Neutrophil (primary cell): Measurements from ENCODE around the gene MGAT1.

Source experiments
- H3K27ac ChIP-seq: fragments of 200-600 bp; sonication (generic); 2 replicates; pipeline ENCODE4 v1.5.1; 2016; ENCODE audit warnings: mild to moderate bottlenecking, moderate library complexity
- H3K27me3 ChIP-seq: fragments of 200-600 bp; sonication (generic); 2 replicates; pipeline ENCODE4 v1.6.0; 2016; ENCODE audit warnings: mild to moderate bottlenecking
- H3K36me3 ChIP-seq: fragments of 200-600 bp; sonication (generic); 2 replicates; pipeline ENCODE4 v1.5.1; 2017
- H3K4me1 ChIP-seq, 2 experiments: fragments of 200-600 bp in 1 of 2; sonication (generic) in 1 of 2; 1 replicate in 1 of 2; 2 replicates in 1 of 2; pipeline versions ENCODE4 v1.5.1 to v1.6.1; 2013 to 2016; ENCODE audit warnings: low read depth in 1 of 2, low read length in 1 of 2, mild to moderate bottlenecking in 1 of 2, moderate library complexity in 1 of 2; ENCODE audit not compliant: control insufficient read depth in 1 of 2, insufficient read depth in 1 of 2
- H3K4me3 ChIP-seq, 2 experiments: fragments of 200-600 bp in 1 of 2; sonication (generic) in 1 of 2; 1 replicate in 1 of 2; 2 replicates in 1 of 2; pipeline ENCODE4 v1.5.1; 2013 to 2016; ENCODE audit warnings: low read depth in 1 of 2, low read length in 1 of 2, mild to moderate bottlenecking in 1 of 2, moderate library complexity in 1 of 2
- H3K9me3 ChIP-seq: fragments of 200-600 bp; sonication (generic); 2 replicates; pipeline ENCODE4 v1.5.1; 2016
- TF ChIP-seq, protein P1 (sequence below): fragments of 200-600 bp; sonication (generic); IDR thresholded peaks from 2 replicates; pipeline ENCODE4 v1.5.1; 2016; ENCODE audit warnings: antibody characterized with exemption

MGAT1 gene

DNA sequence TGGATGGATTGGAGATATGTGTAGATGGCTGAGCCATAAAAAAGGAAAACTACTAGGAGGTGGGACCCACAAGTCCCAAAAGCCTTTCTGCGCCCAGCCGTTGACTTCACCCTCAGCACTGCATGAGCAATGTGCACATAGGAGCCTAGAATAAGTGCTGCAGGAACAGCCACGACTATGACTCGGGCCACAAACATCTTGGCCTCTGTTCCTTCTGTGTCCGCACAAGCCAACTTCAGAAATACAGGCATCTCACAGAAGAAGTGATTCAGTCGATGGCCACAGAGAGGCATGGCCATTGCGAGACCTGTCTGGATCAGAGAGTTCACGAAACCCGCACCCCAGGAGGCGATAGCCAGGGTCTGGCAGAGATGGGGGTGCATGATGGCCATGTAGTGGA, 63.3 kb downstream of the MGAT1 start:
- Histone ChIP-seq H3K9me3 (no peaks in the 10 kb centered on the region), H3K4me1 (no peaks in the 10 kb centered on the region), H3K4me3 (no peak overlapping the region), H3K27me3 (peaks cover 40% of the 10 kb centered on the region), H3K27ac (no peak overlapping the region), H3K36me3 (no peaks in the 10 kb centered on the region)
- TF ChIP-seq, protein P1, sequence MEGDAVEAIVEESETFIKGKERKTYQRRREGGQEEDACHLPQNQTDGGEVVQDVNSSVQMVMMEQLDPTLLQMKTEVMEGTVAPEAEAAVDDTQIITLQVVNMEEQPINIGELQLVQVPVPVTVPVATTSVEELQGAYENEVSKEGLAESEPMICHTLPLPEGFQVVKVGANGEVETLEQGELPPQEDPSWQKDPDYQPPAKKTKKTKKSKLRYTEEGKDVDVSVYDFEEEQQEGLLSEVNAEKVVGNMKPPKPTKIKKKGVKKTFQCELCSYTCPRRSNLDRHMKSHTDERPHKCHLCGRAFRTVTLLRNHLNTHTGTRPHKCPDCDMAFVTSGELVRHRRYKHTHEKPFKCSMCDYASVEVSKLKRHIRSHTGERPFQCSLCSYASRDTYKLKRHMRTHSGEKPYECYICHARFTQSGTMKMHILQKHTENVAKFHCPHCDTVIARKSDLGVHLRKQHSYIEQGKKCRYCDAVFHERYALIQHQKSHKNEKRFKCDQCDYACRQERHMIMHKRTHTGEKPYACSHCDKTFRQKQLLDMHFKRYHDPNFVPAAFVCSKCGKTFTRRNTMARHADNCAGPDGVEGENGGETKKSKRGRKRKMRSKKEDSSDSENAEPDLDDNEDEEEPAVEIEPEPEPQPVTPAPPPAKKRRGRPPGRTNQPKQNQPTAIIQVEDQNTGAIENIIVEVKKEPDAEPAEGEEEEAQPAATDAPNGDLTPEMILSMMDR = no peak

DNA sequence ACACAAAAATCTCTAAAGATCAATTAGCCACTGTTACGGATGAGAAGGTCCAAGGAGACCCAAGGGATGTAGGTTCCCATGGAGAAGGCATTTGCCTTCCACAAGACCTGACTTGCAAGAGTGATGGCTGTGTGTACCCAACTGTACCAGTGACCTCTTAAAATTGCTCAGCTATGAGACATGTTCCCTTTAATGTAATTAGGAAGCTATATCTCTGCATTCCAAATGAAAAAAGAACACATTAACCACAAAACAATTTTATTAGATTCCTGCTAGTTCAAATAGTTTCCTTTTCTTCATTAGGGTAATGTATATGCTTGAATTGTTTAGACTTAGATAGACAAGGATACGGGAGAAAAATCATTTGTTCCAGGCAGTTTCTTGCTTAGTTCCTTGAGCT, 66.1 kb downstream of the MGAT1 start:
- Histone ChIP-seq H3K4me3 (no peak overlapping the region), H3K27ac (no peak overlapping the region), H3K36me3 (no peaks in the 10 kb centered on the region), H3K27me3 (peaks cover 61% of the 10 kb centered on the region), H3K4me1 (no peaks in the 10 kb centered on the region), H3K9me3 (no peaks in the 10 kb centered on the region)
- TF ChIP-seq, protein P1 = no peak
